ENCODE measurements around the gene SV2C.

- TF ChIP-seq ATF6 (CRISPR knock-in tag; IDR thresholded peaks at IDR 0.05), result no peak
- TF ChIP-seq MLX (CRISPR knock-in tag; IDR thresholded peaks at IDR 0.05), result no peak
- no peak for TF ChIP-seq CTCF (IDR thresholded peaks at IDR 0.05)
These were observed 296.7 kb downstream of the SV2C start for GRCh38 chr5:76379855-76380254.
